Activated CD8-positive, alpha-beta memory T cell treated with anti-CD3 and anti-CD28 coated beads, Interleukin-2, amount 50 U/mL, for 24 hours (primary cell): ENCODE data around the gene LSM5.

ENCODE experiments used
- DNase-seq: peaks from one replicate; pipeline ENCODE4 v3.0.0-alpha.2; 2020; ENCODE audit errors: extremely low read depth

LSM5 gene

GRCh38 chr7:32462451-32462850, 27.7 kb downstream of the LSM5 start:
- no peak for DNase-seq

- no peak for DNase-seq
Measured at GRCh38 chr7:32461484-32461883, 28.7 kb downstream of the LSM5 start.

- no peak for DNase-seq
Measured at GRCh38 chr7:32459788-32460187, 30.4 kb downstream of the LSM5 start.

GRCh38 chr7:32458025-32458424, 32.2 kb downstream of the LSM5 start:
- no peak for DNase-seq

GRCh38 chr7:32453341-32454011, 36.7 kb downstream of the LSM5 start:
- DNase-seq, result no peak

- no peak for DNase-seq
Measured at GRCh38 chr7:32447218-32447617, 43.0 kb downstream of the LSM5 start.

GRCh38 chr7:32436146-32436928, 53.8 kb downstream of the LSM5 start:
- DNase-seq, result no peak
